Forelimb muscle (tissue), 1 donor: Measurements from ENCODE around the gene SETD5. TPM values are rescaled to one million over a fixed set of nuclear protein-coding genes. Genes with fewer than 3 reads are reported as not detected.

Experiments
- DNase-seq: peaks from one replicate; pipeline ENCODE4 v3.0.0-alpha.2; 2013; ENCODE audit warnings: low read depth
- polyA plus RNA-seq: library from polyadenylated mRNA; unstranded; fragments of 120-200 nt; gene quantifications from one replicate; pipeline ENCODE4 v1.2.1, GENCODE V29; 2013; ENCODE audit not compliant: insufficient read length

SETD5 gene
- polyA plus RNA-seq, 1 donor, result 99.2 TPM

GRCh38 chr3:9388562-9389272 lies 8.7 kb upstream of the SETD5 start:
- no peak for DNase-seq

DNA sequence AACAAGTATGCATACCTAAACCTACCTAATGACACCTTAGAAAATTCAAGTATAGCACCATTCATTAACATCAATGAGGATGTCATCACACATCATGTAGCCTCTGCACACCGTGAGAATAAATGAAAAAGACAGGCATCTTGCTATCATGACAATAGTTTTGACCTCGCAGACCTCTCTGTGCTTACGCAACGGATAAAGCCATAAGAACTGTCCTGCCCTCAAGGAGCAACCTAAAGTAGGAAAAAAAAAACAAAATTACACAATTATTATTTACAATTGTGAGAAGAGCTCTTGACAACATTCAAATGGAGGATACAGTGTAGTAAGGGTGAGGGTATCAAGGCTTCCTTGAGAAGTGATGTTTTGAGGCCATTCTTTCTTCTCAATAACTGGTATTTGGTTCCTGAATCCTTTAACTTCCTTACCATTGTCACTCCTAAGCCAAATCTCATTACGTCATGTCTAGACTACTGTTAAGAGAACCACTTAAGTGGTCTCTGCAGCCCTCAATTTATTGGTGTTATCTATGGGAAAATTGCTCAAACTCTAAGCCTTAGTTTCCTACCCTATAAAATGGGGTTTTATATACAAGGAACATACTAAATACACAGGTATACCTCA lies 7.0 kb upstream of the SETD5 start:
- no peak for DNase-seq

DNA sequence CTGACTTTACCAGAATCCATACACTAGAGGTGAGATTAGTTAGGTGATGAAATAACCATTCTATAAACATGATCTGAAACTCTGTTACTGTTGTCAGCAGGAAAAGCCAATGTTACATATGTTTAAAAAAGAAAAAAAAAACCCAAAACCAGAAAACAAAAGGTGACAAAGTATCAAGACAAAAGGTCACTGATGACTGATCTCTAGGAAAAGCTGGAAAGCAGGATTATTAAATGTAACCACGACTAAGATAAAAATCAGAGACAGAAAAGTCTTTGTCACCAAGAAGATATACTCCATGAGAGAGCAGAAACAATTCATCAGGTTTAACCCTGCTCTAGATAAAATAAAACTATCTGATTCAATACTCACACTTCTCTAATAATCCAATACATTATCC lies 5.4 kb upstream of the SETD5 start:
- DNase-seq, result no peak

DNA sequence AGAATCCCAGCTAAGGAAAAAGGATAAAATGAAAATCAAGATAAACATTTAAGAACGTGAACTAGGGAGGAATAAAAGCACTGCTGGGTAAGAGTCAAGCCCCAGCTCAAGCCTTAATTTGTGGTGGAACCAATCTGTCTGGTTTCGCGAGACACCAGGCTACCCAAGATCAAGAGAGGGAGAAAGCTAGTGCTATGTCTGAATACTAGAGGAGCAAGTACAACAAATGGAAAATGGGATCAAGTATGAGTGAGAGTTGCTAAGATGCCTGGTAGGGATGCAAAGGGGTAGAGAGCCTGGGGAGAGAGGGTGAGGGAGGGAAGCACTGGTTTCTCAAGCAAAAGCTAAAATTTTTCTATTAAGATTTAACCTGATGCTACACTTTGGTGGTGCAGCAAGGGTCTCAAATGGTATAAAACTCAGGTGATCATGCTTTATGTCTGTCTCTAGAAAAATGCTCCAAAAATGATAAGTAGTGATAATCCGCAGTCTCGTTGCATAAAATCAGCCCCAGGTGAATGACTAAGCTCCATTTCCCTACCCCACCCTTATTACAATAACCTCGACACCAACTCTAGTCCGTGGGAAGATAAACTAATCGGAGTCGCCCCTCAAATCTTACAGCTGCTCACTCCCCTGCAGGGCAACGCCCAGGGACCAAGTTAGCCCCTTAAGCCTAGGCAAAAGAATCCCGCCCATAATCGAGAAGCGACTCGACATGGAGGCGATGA lies 1.7 kb upstream of the SETD5 start:
- DNase-seq, result no peak

GRCh38 chr3:9396301-9396631 lies 1.1 kb upstream of the SETD5 start:
- DNase-seq, result peak; percentile 81

DNA sequence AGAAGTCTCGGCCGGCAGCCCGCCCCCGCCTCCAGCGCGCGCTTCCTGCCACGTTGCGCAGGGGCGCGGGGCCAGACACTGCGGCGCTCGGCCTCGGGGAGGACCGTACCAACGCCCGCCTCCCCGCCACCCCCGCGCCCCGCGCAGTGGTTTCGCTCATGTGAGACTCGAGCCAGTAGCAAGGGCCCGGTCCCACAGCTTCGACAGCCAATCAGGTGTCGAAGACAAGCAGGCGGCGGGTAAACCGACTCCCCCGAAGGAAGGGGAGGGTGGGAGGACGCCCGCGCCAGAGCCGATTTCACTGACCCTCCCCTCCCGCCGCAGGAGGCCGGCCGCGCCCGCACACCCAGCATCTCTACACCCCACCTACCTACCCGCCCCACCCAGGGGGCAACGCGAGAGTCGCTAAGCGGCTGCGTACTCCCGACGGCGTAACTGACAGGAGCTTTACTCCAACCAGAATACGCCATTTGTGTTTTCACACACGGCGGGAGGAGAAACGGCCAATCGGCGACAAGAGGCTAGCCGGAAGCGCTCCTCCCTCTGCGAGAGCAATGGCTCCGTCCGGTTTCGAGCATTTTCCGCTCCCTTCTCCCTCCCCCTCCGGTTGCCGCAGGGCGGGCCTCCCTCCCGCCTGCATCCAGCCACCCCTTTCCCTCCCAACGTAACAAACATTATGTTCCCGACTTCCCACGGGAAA lies 633 bp upstream of the SETD5 start:
- peak; percentile 99 for DNase-seq

- DNase-seq, result no peak
These were observed 688 bp downstream of the SETD5 start for GRCh38 chr3:9397906-9398699.

GRCh38 chr3:9398700-9399336 lies 1.4 kb downstream of the SETD5 start:
- no peak for DNase-seq

DNA sequence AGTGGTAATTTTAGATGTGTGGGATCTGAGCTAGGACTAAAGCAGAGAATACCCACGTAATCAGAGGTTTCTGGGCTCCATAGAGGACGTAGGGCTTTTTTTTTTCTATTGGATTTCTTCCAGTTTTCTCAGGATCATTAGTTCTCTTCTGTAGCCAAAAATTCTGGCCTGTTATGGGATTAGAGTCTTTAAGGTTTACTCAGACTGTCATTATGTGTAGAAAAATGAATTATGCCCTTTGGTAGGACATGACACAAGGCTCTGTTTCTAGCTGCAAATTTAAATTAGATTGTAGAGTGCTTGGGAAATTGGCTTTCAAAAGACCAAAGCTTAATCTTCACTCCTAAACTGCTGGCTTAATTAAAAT lies 1.9 kb downstream of the SETD5 start:
- DNase-seq, result no peak

GRCh38 chr3:9399746-9400145 lies 2.3 kb downstream of the SETD5 start:
- peak; percentile 90 for DNase-seq

GRCh38 chr3:9400616-9401015 lies 3.2 kb downstream of the SETD5 start:
- no peak for DNase-seq

- no peak for DNase-seq
These were observed 4.6 kb downstream of the SETD5 start for GRCh38 chr3:9401986-9402385.

DNA sequence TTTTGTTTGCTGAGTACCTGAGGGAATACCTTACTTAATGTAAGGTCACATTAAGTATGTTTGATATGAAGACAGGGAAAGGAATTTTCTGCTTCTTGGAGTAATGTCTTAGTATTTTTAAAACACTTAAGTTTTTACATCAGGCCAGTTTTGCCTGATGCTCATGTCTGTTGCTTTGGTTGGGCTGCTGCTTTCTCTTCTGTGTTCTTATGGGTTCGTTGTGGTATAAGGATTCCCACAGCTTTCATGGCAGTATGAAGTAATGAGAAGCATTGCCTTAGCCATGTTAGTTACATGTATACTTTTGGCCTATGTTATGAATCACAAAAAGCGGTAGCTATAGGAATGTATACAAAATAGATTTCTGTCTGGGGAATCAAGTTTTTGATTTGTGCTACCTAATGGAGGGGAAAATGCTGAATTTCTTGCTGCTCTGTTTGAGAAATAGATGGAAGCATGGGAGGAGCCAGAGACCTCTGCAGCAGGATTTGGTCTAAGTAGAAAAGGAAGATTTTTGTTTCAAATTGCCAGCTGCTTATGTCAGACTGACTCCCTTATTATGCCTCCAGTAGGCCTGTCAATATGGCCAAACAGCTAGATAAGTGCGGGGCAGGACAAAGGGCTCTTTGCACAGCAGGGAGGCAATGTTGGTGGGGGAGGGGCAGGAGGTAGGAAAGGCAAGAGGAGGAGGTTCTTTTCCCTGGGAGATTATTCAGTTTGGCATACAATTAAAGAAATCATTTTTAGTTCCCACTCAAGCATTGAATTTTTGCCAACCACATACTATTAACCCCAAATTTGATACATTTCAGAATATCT lies 5.2 kb downstream of the SETD5 start:
- no peak for DNase-seq

DNA sequence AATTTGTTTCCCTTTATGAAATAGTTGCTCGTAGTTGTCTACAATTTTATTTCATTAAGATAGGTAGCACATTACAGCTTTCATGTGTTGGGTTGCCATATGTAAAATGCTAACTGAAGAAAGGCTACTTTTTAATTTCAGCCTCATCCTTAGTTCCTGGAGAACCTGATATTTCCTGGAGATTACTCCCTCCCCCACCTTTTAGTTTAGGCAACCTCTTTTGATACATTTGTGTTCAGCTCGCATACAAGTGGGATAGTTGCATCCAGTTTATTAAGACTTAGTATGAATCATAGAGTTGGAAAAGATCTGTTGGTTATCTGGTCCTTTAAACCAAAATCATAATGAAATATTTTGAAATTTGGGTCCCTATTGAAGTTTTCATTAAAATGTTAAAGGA lies 6.0 kb downstream of the SETD5 start:
- no peak for DNase-seq

GRCh38 chr3:9404680-9405079 lies 7.3 kb downstream of the SETD5 start:
- no peak for DNase-seq

GRCh38 chr3:9405756-9406155 lies 8.3 kb downstream of the SETD5 start:
- DNase-seq, result no peak

- no peak for DNase-seq
These were observed 9.6 kb downstream of the SETD5 start for GRCh38 chr3:9406856-9407626.

DNA sequence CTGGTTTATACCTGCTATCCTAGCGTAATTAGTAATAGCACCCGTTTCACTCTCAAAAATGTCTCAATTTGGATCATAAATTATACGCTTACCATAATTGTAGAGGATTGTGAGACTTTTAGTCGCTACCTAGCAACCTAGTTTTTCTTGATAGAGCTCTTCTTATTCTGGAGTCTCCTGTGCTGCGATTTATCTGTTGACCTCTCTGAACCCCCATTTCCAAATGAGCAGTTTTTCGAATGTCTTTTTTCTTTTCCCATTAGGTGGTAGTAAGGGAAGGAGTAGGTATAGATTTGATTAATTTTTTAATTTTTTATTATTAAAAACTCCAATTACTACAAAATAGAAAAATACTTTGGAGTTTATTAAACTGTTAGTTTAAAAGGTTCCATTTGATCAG lies 10.6 kb downstream of the SETD5 start:
- DNase-seq, result no peak

GRCh38 chr3:9408546-9408945 lies 11.1 kb downstream of the SETD5 start:
- no peak for DNase-seq
